IMR-90 (cell line): Measurements from ENCODE around the gene TELO2. TPM values are rescaled to one million over a fixed set of nuclear protein-coding genes. Genes with fewer than 3 reads are reported as not detected.

Source experiments
- ATAC-seq: fragments of 200-7000 bp; cut with Tn5 transposase; 2 replicates; pipeline ENCODE4 v1.9.1; 2020; ENCODE audit warnings: low read depth, mild to moderate bottlenecking, moderate library complexity
- BruUV-seq: library from RNA; stranded (reverse); fragments of 400-500 nt; replicated peaks from 2 replicates; lab custom pipeline; 2021; lab: Mats Ljungman, UMichigan
- CTCF ChIA-PET: fragments of 300-600 bp; formaldehyde crosslinking; extraction: SDS; loops from one replicate; lab custom pipeline; 2021; ENCODE audit warnings: antibody characterized with exemption; lab: Yijun Ruan, JAX
- POLR2A ChIA-PET: fragments of 300-600 bp; sonication (Branson Sonifier 250); formaldehyde crosslinking; loops from one replicate; lab custom pipeline; 2022; ENCODE audit warnings: antibody characterized with exemption; ENCODE audit not compliant: unreplicated experiment; lab: Charles Lee
- DNase-seq: peaks from one replicate; pipeline ENCODE4 v3.0.0; 2013
- H2AFZ ChIP-seq: replicated peaks from 2 replicates; pipeline ENCODE3; 2013; ENCODE audit warnings: low read length, mild to moderate bottlenecking; ENCODE audit not compliant: poor library complexity
- H2AK5ac ChIP-seq: 2 replicates; pipeline ENCODE4 v1.6.1; 2013; ENCODE audit warnings: low read depth, low read length, inconsistent platforms
- H2AK9ac ChIP-seq: replicated peaks from 2 replicates; pipeline ENCODE3; 2013; ENCODE audit warnings: mild to moderate bottlenecking, low read depth, low read length, moderate library complexity; ENCODE audit not compliant: poor library complexity
- H2BK120ac ChIP-seq: 2 replicates; pipeline ENCODE4 v1.6.1; 2013; ENCODE audit warnings: low read depth, low read length, inconsistent platforms
- H2BK15ac ChIP-seq: 3 replicates; pipeline ENCODE4 v1.6.1; 2013; ENCODE audit warnings: low read depth, low read length, inconsistent platforms
- H2BK20ac ChIP-seq: 2 replicates; pipeline ENCODE4 v1.6.1; 2013; ENCODE audit warnings: low read depth, mild to moderate bottlenecking, inconsistent platforms, low read length, moderate library complexity
- H2BK5ac ChIP-seq: 2 replicates; pipeline ENCODE4 v1.6.1; 2013; ENCODE audit warnings: mild to moderate bottlenecking, low read depth, low read length, inconsistent platforms; ENCODE audit not compliant: poor library complexity, severe bottlenecking
- H3K14ac ChIP-seq: replicated peaks from 2 replicates; pipeline ENCODE4 v1.6.1; 2013; ENCODE audit warnings: low read depth, low read length, inconsistent platforms
- H3K18ac ChIP-seq: 2 replicates; pipeline ENCODE4 v1.6.1; 2013; ENCODE audit warnings: low read depth, low read length, control low read depth
- H3K23ac ChIP-seq: 2 replicates; pipeline ENCODE4 v1.6.1; 2013; ENCODE audit warnings: low read depth, low read length, inconsistent platforms
- H3K27ac ChIP-seq: 2 replicates; pipeline ENCODE4 v1.5.1; 2013; ENCODE audit warnings: mild to moderate bottlenecking, control low read depth, low read length; ENCODE audit not compliant: insufficient read depth
- H3K27me3 ChIP-seq: 2 replicates; pipeline ENCODE4 v1.6.1; 2013; ENCODE audit warnings: low read length; ENCODE audit not compliant: control insufficient read depth, insufficient read depth
- H3K36me3 ChIP-seq: 2 replicates; pipeline ENCODE4 v1.6.1; 2013; ENCODE audit warnings: low read length, mixed read lengths; ENCODE audit not compliant: control insufficient read depth, insufficient read depth
- H3K4ac ChIP-seq: 2 replicates; pipeline ENCODE4 v1.6.1; 2013; ENCODE audit warnings: low read depth, low read length, inconsistent platforms
- H3K4me1 ChIP-seq: 2 replicates; pipeline ENCODE4 v1.6.1; 2013; ENCODE audit warnings: low read length, mixed read lengths; ENCODE audit not compliant: control insufficient read depth, insufficient read depth
- H3K4me2 ChIP-seq: 2 replicates; pipeline ENCODE4 v1.6.1; 2013; ENCODE audit warnings: low read depth, mild to moderate bottlenecking, control low read depth, low read length, moderate library complexity
- H3K4me3 ChIP-seq: 2 replicates; pipeline ENCODE4 v1.5.1; 2013; ENCODE audit warnings: low read depth, mild to moderate bottlenecking, control low read depth, low read length, moderate library complexity; ENCODE audit not compliant: insufficient read depth
- H3K56ac ChIP-seq: 2 replicates; pipeline ENCODE4 v1.6.1; 2013; ENCODE audit warnings: low read length, inconsistent platforms; ENCODE audit not compliant: insufficient read depth; ENCODE audit errors: extremely low read depth
- H3K79me1 ChIP-seq, 2 experiments: 2 replicates each; pipeline ENCODE4 v1.6.1; 2013; ENCODE audit warnings: low read length in 2 of 2, inconsistent platforms in 1 of 2, low read depth in 1 of 2
- H3K9ac ChIP-seq: 2 replicates; pipeline ENCODE4 v1.6.1; 2013; ENCODE audit warnings: low read depth, low read length, control low read depth
- H3K9me1 ChIP-seq: 2 replicates; pipeline ENCODE4 v1.6.1; 2013; ENCODE audit warnings: low read length, inconsistent platforms; ENCODE audit not compliant: insufficient read depth
- H3K9me3 ChIP-seq: 2 replicates; pipeline ENCODE4 v1.6.1; 2013; ENCODE audit warnings: low read length; ENCODE audit not compliant: control insufficient read depth, insufficient read depth
- H4K20me1 ChIP-seq: 2 replicates; pipeline ENCODE4 v1.6.1; 2013; ENCODE audit warnings: low read length, inconsistent platforms; ENCODE audit not compliant: insufficient read depth
- H4K5ac ChIP-seq: 2 replicates; pipeline ENCODE4 v1.6.1; 2013; ENCODE audit warnings: mild to moderate bottlenecking, low read depth, low read length, control low read depth
- H4K8ac ChIP-seq, 2 experiments: 2 replicates each; pipeline ENCODE4 v1.6.1; 2013; ENCODE audit warnings: low read depth in 2 of 2, low read length in 2 of 2, control low read depth in 1 of 2, inconsistent platforms in 1 of 2
- H4K91ac ChIP-seq: 2 replicates; pipeline ENCODE4 v1.6.1; 2013; ENCODE audit warnings: low read depth, low read length, inconsistent platforms; ENCODE audit not compliant: insufficient read depth
- BHLHE40 ChIP-seq: fragments of 150-350 bp; IDR thresholded peaks from 2 replicates; pipeline ENCODE4 v1.6.1; 2016; ENCODE audit warnings: mild to moderate bottlenecking, low read depth, low read length
- CEBPB ChIP-seq: IDR thresholded peaks from 2 replicates; pipeline ENCODE4 v1.6.1; 2012; ENCODE audit warnings: low read depth, low read length, improper control_type of control experiment
- FOS ChIP-seq: fragments of 150-350 bp; IDR thresholded peaks from 2 replicates; pipeline ENCODE4 v1.6.1; 2016; ENCODE audit warnings: low read depth, low read length
- MAFK ChIP-seq: IDR thresholded peaks from 2 replicates; pipeline ENCODE4 v1.6.1; 2012; ENCODE audit warnings: low read depth, low read length, improper control_type of control experiment
- MAZ ChIP-seq: IDR thresholded peaks from 2 replicates; pipeline ENCODE4 v1.6.1; 2012; ENCODE audit warnings: low read depth, mild to moderate bottlenecking, low read length, improper control_type of control experiment, moderate library complexity, borderline replicate concordance
- NFE2L2 ChIP-seq: fragments of 150-350 bp; IDR thresholded peaks from 2 replicates; pipeline ENCODE4 v1.6.1; 2016; ENCODE audit warnings: low read depth, mild to moderate bottlenecking, low read length
- RAD21 ChIP-seq: IDR thresholded peaks from 2 replicates; pipeline ENCODE4 v1.6.1; 2012; ENCODE audit warnings: low read length, improper control_type of control experiment
- RCOR1 ChIP-seq: IDR thresholded peaks from 2 replicates; pipeline ENCODE4 v1.6.1; 2012; ENCODE audit warnings: mild to moderate bottlenecking, low read length, improper control_type of control experiment; ENCODE audit not compliant: insufficient replicate concordance
- RFX5 ChIP-seq: IDR thresholded peaks from 2 replicates; pipeline ENCODE4 v1.8.0; 2012; ENCODE audit warnings: low read depth, mild to moderate bottlenecking, low read length, moderate library complexity
- SMC3 ChIP-seq: fragments of 150-350 bp; IDR thresholded peaks from 2 replicates; pipeline ENCODE4 v1.6.1; 2016; ENCODE audit warnings: low read depth, mild to moderate bottlenecking, antibody characterized with exemption, low read length, moderate library complexity
- WGBS, 2 experiments: methylation state at CpG; one replicate each; pipeline versions ENCODE4 v1.1.5 to v1.1.7; 2013; ENCODE audit warnings: missing lambda C conversion rate in 2 of 2; ENCODE audit not compliant: insufficient read length in 1 of 2; ENCODE audit errors: extremely low coverage in 2 of 2; 5-methylcytosine and 5-hydroxymethylcytosine counted together
- dilution Hi-C: fragments of 300-500 bp; cut with HindIII; formaldehyde crosslinking; loops from one replicate; pipeline ENCODE4 v1.14.3; 2018; ENCODE audit warnings: low sequenced_read_pairs; ENCODE audit not compliant: unreplicated experiment
- in situ Hi-C: fragments of 300-500 bp; cut with MboI; formaldehyde crosslinking; loops from 3 replicates; pipeline ENCODE4 v1.14.3; 2019; ENCODE audit warnings: low sequenced_read_pairs, inconsistent platforms, mixed read lengths
- intact Hi-C: fragments of 100-400 bp; cut with micrococcal nuclease; formaldehyde crosslinking; loops from 2 replicates; pipeline ENCODE4 v1.10.0; 2022
- polyA plus RNA-seq, 3 experiments: library from polyadenylated mRNA; depleted of rRNA; stranded (reverse); fragments of >200 nt; gene quantifications; 2 replicates each; pipeline ENCODE4 v1.2.3, GENCODE V29; 2012; ENCODE audit warnings: low replicate concordance in 1 of 3
- total RNA-seq: library from RNA; depleted of rRNA; stranded (reverse); fragments of >200 nt; gene quantifications from 2 replicates; pipeline ENCODE4 v1.2.3, GENCODE V29; 2012
- TF ChIP-seq, protein P1 (sequence below): fragments of 150-350 bp; IDR thresholded peaks from 2 replicates; pipeline ENCODE4 v1.6.1; 2016; ENCODE audit warnings: low read depth, mild to moderate bottlenecking, low read length, moderate library complexity, borderline replicate concordance
- TF ChIP-seq, protein P2 (sequence below): fragments of 150-350 bp; IDR thresholded peaks from 2 replicates; pipeline ENCODE4 v1.6.1; 2017; ENCODE audit warnings: mild to moderate bottlenecking, antibody characterized with exemption, low read length, low read depth

Gene TELO2
- total and polyA plus RNA-seq, 2 of the 4 experiments (the other 2 are of a cell fraction) = 6.6 to 26.6 TPM

DNA sequence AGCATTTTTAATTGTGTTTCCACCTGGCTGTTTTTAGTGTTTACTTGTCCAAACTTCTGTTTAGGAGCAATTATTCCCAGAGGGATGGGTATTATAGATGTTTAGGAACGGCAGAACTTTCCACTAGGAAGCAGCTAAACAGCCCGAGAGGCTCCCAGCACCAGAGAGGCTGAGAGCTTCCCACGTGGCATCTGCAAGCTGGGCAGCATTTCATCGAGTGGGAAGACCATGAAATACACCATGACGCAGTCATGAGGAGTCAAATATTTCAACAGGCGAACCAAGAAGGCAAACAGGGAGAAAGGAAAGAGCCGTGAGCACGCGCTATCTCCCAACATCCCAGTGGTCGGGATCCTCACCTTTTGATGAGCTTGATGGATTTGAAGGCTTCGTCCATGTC is 64.4 kb downstream of the TELO2 start:
- Histone ChIP-seq H3K4ac (no peak overlapping the region), H2AFZ (no peak overlapping the region), H3K9me1 (no peaks in the 10 kb centered on the region), H3K23ac (no peak overlapping the region), H4K5ac (no peak overlapping the region), H3K27me3 (no peaks in the 10 kb centered on the region), H3K18ac (no peak overlapping the region), H2BK20ac (no peak overlapping the region), H3K4me1 (no peaks in the 10 kb centered on the region), H2AK9ac (no peak overlapping the region), H3K56ac (no peak overlapping the region), H4K8ac (no peak overlapping the region), H4K91ac (no peak overlapping the region), H2BK15ac (no peak overlapping the region), H2BK5ac (no peak overlapping the region), H3K4me2 (no peak overlapping the region), H4K20me1 (no peaks in the 10 kb centered on the region), H3K4me3 (no peak overlapping the region), H3K27ac (no peak overlapping the region), H3K79me1 (no peaks in the 10 kb centered on the region), H3K9me3 (no peaks in the 10 kb centered on the region), H2AK5ac (no peak overlapping the region), H2BK120ac (no peak overlapping the region), H3K9ac (no peak overlapping the region), H3K14ac (no peak overlapping the region), H3K36me3 (peaks cover 54% of the 10 kb centered on the region)
- ATAC-seq (no peak), DNase-seq (no peak)
- dilution Hi-C loops (no loop called here), intact Hi-C loops (no loop called here), in situ Hi-C loops (no loop called here)
- TF ChIP-seq, protein P1, sequence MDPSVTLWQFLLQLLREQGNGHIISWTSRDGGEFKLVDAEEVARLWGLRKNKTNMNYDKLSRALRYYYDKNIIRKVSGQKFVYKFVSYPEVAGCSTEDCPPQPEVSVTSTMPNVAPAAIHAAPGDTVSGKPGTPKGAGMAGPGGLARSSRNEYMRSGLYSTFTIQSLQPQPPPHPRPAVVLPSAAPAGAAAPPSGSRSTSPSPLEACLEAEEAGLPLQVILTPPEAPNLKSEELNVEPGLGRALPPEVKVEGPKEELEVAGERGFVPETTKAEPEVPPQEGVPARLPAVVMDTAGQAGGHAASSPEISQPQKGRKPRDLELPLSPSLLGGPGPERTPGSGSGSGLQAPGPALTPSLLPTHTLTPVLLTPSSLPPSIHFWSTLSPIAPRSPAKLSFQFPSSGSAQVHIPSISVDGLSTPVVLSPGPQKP = no peak
- no peak for TF ChIP-seq RCOR1
- no peak for TF ChIP-seq BHLHE40
- TF ChIP-seq MAFK = no peak
- no peak for TF ChIP-seq RAD21
- TF ChIP-seq SMC3 = no peak
- no peak for TF ChIP-seq RFX5
- TF ChIP-seq, protein P2, sequence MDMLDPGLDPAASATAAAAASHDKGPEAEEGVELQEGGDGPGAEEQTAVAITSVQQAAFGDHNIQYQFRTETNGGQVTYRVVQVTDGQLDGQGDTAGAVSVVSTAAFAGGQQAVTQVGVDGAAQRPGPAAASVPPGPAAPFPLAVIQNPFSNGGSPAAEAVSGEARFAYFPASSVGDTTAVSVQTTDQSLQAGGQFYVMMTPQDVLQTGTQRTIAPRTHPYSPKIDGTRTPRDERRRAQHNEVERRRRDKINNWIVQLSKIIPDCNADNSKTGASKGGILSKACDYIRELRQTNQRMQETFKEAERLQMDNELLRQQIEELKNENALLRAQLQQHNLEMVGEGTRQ = no peak
- no peak for TF ChIP-seq MAZ
- TF ChIP-seq FOS = no peak
- TF ChIP-seq CEBPB = no peak
- TF ChIP-seq NFE2L2 = no peak
- 87% methylated on average over 4 of the region's 11 CpGs; no CpG with 5 or more reads in 1 of the 2 experiments for WGBS, 2 experiments
- ChIA-PET CTCF (interaction anchor here (0.5 kb wide), 1 partner anchor 66 kb away, joined by 4 read pairs; no protein-coding TSS in a partner anchor), POLR2A (no interaction called here)
- no TSS peak for BruUV-seq
